IPS-20b (cell line): Measurements from ENCODE around the gene BCL11A.

Source experiments
- H3K27ac ChIP-seq: one replicate; pipeline ENCODE4 v1.5.1; 2013; ENCODE audit warnings: low read length
- H3K27me3 ChIP-seq: 2 replicates; pipeline ENCODE4 v1.6.1; 2013; ENCODE audit warnings: mild to moderate bottlenecking, low read length, inconsistent platforms; ENCODE audit not compliant: insufficient read depth
- H3K36me3 ChIP-seq: 2 replicates; pipeline ENCODE4 v1.6.1; 2013; ENCODE audit warnings: low read depth, mild to moderate bottlenecking, inconsistent platforms, low read length, moderate library complexity; ENCODE audit not compliant: insufficient read depth
- H3K4me1 ChIP-seq: 2 replicates; pipeline ENCODE4 v1.6.1; 2013; ENCODE audit warnings: mild to moderate bottlenecking, control low read depth, inconsistent platforms, low read length, moderate library complexity; ENCODE audit not compliant: insufficient read depth
- H3K4me3 ChIP-seq: 2 replicates; pipeline ENCODE4 v1.5.1; 2013; ENCODE audit warnings: mild to moderate bottlenecking, low read length, inconsistent platforms
- H3K9ac ChIP-seq: 2 replicates; pipeline ENCODE4 v1.6.1; 2013; ENCODE audit warnings: low read depth, mild to moderate bottlenecking, inconsistent platforms, low read length, moderate library complexity
- H3K9me3 ChIP-seq: 2 replicates; pipeline ENCODE4 v1.6.1; 2013; ENCODE audit warnings: mild to moderate bottlenecking, low read depth, low read length, inconsistent platforms; ENCODE audit not compliant: insufficient read depth

Gene BCL11A

DNA sequence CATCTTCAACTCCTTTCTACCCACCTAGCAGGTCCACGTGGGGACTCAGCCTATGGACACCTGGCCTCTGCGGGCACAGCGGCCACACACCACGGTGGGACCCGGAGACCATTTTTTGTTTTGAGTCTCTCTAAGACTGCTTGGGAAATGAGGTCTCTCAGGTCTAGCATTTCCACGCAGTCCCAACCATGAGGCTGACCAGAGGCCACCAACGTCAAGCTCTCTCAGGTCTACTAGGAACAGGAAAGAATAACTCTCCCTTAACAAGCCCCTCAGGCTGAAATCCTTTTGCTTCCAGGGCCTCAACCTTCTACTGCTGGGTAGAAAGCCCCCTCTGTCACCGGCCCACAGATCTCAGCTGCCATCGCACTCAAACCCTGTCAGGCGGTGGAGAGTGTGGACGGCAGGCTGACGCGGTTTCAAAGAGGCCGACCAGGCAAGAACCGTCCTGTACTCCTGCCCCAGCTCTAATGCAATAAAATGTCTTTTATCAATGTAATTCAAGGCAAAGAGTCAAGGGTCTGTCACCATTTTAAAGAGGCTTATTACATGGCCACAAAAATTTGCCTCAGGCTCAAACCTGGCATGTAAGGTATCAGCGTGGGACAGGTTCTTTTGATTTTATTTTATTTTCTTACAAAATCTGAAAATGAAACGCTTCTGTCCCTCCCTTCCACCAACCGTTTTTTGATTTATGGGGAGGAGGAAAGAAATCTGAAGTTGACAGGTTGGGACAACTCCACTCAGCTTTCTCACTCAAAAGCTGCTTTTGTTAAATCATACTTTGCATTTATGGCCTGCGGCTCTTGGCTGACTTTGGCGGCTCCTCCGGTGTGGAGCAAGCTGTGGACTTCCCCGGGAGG lies 74.0 kb downstream of the BCL11A start:
- Histone ChIP-seq H3K4me1 (peaks cover 37% of the 10 kb centered on the region), H3K9ac (no peak overlapping the region), H3K36me3 (peaks cover 15% of the 10 kb centered on the region), H3K4me3 (no peak overlapping the region), H3K27ac (no peak overlapping the region), H3K27me3 (peaks cover 7% of the 10 kb centered on the region; the same call in 1 of the 2 replicates), H3K9me3 (no peaks in the 10 kb centered on the region)

DNA sequence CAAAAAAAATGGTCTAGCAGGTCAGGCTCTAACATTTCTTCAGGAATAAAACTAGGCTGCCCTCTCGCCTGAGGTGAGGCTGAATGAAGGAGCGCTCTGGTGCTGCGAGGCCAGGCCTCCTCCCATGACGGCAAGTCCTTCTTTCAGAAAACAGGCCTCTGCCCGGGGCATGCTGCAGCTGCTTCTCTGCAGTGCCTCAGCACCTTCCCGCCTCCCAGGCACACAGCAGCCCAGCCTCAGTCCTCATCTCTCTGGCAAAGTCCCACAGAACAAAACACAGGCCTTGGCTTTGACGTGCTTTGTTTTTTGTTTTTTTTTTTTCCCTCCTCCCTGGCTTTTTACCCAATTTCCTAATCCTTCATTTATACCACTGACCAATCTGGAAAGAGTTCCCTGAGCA lies 74.8 kb downstream of the BCL11A start:
- Histone ChIP-seq H3K4me3 (no peak overlapping the region), H3K27ac (no peak overlapping the region), H3K9ac (no peak overlapping the region), H3K9me3 (no peaks in the 10 kb centered on the region), H3K27me3 (peaks cover 7% of the 10 kb centered on the region; the same call in 1 of the 2 replicates), H3K36me3 (peaks cover 11% of the 10 kb centered on the region), H3K4me1 (peaks cover 40% of the 10 kb centered on the region)

GRCh38 chr2:60476206-60476954 lies 77.1 kb downstream of the BCL11A start:
- Histone ChIP-seq H3K27ac (no peak overlapping the region), H3K9ac (no peak overlapping the region), H3K9me3 (no peaks in the 10 kb centered on the region), H3K36me3 (peaks cover 3% of the 10 kb centered on the region; the same call in 1 of the 2 replicates), H3K4me3 (peak overlapping the region; percentile 25), H3K27me3 (peaks cover 7% of the 10 kb centered on the region; the same call in 1 of the 2 replicates), H3K4me1 (peaks cover 61% of the 10 kb centered on the region)

- peak overlapping the region; percentile 48; the same call in 1 of the 2 replicates for H3K4me3 ChIP-seq
- peak overlapping the region; percentile 37; the same call in 1 of the 2 replicates for H3K9ac ChIP-seq
- peaks cover 68% of the 10 kb centered on the region for H3K4me1 ChIP-seq
- H3K27me3 ChIP-seq, result peaks cover 7% of the 10 kb centered on the region; the same call in 1 of the 2 replicates
- H3K9me3 ChIP-seq, result no peaks in the 10 kb centered on the region
- H3K27ac ChIP-seq, result no peak overlapping the region
- peaks cover 3% of the 10 kb centered on the region; the same call in 1 of the 2 replicates for H3K36me3 ChIP-seq
These were observed 78.2 kb downstream of the BCL11A start for GRCh38 chr2:60475123-60475830.

DNA sequence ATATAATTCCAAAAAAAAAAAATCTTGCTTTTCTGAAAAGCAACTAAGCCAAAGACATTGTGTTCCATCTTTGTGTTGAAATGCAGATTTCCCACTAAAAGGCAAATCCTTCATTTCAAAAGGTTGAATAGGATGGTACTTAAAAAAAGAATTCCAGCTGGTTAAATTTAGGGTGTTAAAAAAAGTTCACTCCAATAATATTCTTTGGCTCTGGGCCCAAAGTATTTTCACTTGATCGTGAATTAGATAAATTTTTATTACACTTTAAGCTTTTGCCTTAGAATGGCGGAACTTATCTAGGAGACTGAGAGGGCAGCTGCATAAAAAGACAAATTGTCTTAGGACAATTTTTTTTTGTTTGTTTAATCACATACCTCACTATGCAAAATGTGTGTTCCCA lies 79.2 kb downstream of the BCL11A start:
- Histone ChIP-seq H3K36me3 (peaks cover 3% of the 10 kb centered on the region; the same call in 1 of the 2 replicates), H3K9ac (peak overlapping the region; percentile 37; the same call in 1 of the 2 replicates), H3K9me3 (no peaks in the 10 kb centered on the region), H3K4me1 (peaks cover 72% of the 10 kb centered on the region), H3K27ac (no peak overlapping the region), H3K4me3 (peak overlapping the region; percentile 48; the same call in 1 of the 2 replicates), H3K27me3 (peaks cover 7% of the 10 kb centered on the region; the same call in 1 of the 2 replicates)

GRCh38 chr2:60473546-60473945 lies 79.9 kb downstream of the BCL11A start:
- H3K27ac ChIP-seq, result no peak overlapping the region
- no peaks in the 10 kb centered on the region for H3K9me3 ChIP-seq
- H3K9ac ChIP-seq, result no peak overlapping the region
- H3K36me3 ChIP-seq, result peaks cover 5% of the 10 kb centered on the region
- no peak overlapping the region for H3K4me3 ChIP-seq
- peaks cover 6% of the 10 kb centered on the region; the same call in 1 of the 2 replicates for H3K27me3 ChIP-seq
- peaks cover 72% of the 10 kb centered on the region for H3K4me1 ChIP-seq

DNA sequence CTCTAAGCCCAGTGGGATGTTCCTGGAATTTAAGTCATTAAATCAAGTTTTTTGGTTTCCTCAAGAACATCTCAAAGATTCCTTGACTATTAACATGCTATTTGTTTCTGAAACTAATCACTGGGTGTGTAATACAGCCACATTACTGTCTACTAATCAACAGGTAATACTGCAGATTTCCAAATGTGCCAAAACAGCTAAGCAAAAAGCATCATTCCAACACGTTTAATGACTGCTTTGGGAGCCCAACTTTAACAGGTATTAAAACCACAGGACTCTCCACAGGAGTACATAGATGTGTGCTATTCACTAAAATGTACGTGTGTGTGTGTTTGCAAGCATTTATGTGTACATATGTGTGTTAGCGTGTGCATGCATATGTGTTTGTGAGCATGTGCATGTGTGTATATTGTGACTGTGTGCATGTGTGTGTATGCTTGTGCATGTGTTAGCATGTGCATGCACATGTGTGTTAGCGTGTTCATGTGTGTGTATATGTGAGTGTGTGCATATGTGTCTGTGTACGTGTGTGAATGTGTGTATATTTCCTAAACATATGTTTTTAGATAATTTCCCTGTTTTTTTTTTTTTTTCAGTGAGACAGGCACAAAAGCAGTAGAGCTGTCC lies 80.7 kb downstream of the BCL11A start:
- Histone ChIP-seq H3K4me3 (no peak overlapping the region), H3K27me3 (no peaks in the 10 kb centered on the region), H3K9ac (no peak overlapping the region), H3K36me3 (peaks cover 12% of the 10 kb centered on the region), H3K9me3 (no peaks in the 10 kb centered on the region), H3K27ac (no peak overlapping the region), H3K4me1 (peaks cover 72% of the 10 kb centered on the region)

DNA sequence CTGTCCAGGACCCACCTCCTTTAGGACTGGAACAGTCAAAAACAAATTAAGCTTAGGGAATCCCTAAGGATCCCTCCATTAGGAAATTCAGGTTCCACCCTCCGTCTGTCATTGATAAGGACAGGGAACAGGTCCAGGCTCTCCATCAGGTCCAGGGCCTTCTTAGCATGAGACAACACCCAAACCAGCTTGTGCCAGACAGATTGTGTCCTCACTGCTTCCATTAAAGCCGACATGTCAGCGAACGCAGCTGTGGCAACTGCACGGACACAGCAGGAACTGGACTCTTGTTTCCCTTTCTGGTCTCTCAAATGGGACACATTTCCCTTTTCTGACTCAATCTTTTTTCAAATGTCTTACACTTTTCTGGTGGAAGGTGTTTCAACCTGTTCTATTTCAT lies 81.4 kb downstream of the BCL11A start:
- Histone ChIP-seq H3K4me3 (no peak overlapping the region), H3K36me3 (peaks cover 16% of the 10 kb centered on the region), H3K9me3 (no peaks in the 10 kb centered on the region), H3K27me3 (no peaks in the 10 kb centered on the region), H3K4me1 (peaks cover 69% of the 10 kb centered on the region), H3K27ac (no peak overlapping the region), H3K9ac (no peak overlapping the region; the same call in 1 of the 2 replicates)

- H3K4me1 ChIP-seq, result peaks cover 58% of the 10 kb centered on the region
These were observed 83.1 kb downstream of the BCL11A start for GRCh38 chr2:60470340-60470739.

GRCh38 chr2:60469536-60470317 lies 83.7 kb downstream of the BCL11A start:
- no peaks in the 10 kb centered on the region for H3K9me3 ChIP-seq
- peaks cover 52% of the 10 kb centered on the region for H3K4me1 ChIP-seq
- no peak overlapping the region for H3K4me3 ChIP-seq
- H3K9ac ChIP-seq, result no peak overlapping the region
- H3K36me3 ChIP-seq, result peaks cover 19% of the 10 kb centered on the region
- H3K27ac ChIP-seq, result no peak overlapping the region
- H3K27me3 ChIP-seq, result no peaks in the 10 kb centered on the region

More at GRCh38 chr2:60470340-60470739, 83.1 kb downstream of the BCL11A start:
- peaks cover 19% of the 10 kb centered on the region for H3K36me3 ChIP-seq
- H3K9ac ChIP-seq, result no peak overlapping the region
- H3K9me3 ChIP-seq, result no peaks in the 10 kb centered on the region
- no peak overlapping the region for H3K4me3 ChIP-seq
- H3K27me3 ChIP-seq, result no peaks in the 10 kb centered on the region
- no peak overlapping the region for H3K27ac ChIP-seq
